Osteocyte (in vitro differentiated cells): ENCODE results near the gene FGFR1OP2. TPM values are rescaled to one million over a fixed set of nuclear protein-coding genes. Genes with fewer than 3 reads are reported as not detected.

Experiments
- DNase-seq: peaks from one replicate; pipeline ENCODE4 v3.0.0; 2021; ENCODE audit warnings: mixed read lengths; ENCODE audit not compliant: unreplicated experiment; ENCODE audit errors: extremely low spot score
- H3K27ac Mint-ChIP-seq: one replicate; pipeline ENCODE4 v1.8.0; 2021; ENCODE audit warnings: mild to moderate bottlenecking, mixed read lengths; ENCODE audit not compliant: unreplicated experiment
- H3K27me3 Mint-ChIP-seq: one replicate; pipeline ENCODE4 v1.8.0; 2021; ENCODE audit warnings: mixed read lengths; ENCODE audit not compliant: unreplicated experiment
- H3K36me3 Mint-ChIP-seq: one replicate; pipeline ENCODE4 v1.8.0; 2021; ENCODE audit warnings: mixed read lengths; ENCODE audit not compliant: unreplicated experiment
- H3K4me1 Mint-ChIP-seq: one replicate; pipeline ENCODE4 v1.8.0; 2021; ENCODE audit warnings: mixed read lengths; ENCODE audit not compliant: unreplicated experiment
- H3K4me3 Mint-ChIP-seq: one replicate; pipeline ENCODE4 v1.8.0; 2021; ENCODE audit warnings: mild to moderate bottlenecking, moderate library complexity, mixed read lengths; ENCODE audit not compliant: unreplicated experiment
- H3K9me3 Mint-ChIP-seq: one replicate; pipeline ENCODE4 v1.8.0; 2021; ENCODE audit warnings: mixed read lengths; ENCODE audit not compliant: unreplicated experiment
- CTCF ChIP-seq: fragments of 200-600 bp; sonication (generic); IDR thresholded peaks from 2 replicates; pipeline ENCODE4 v1.5.0; 2021; ENCODE audit warnings: antibody characterized with exemption, mild to moderate bottlenecking, moderate library complexity
- total RNA-seq: library from RNA; stranded (reverse); gene quantifications from 2 replicates; pipeline ENCODE4 v1.2.1, GENCODE V29; 2021

Gene FGFR1OP2
- total RNA-seq, 1 donor from 2014 or later: 44.4 TPM

- Mint-ChIP-seq H3K4me3 (no peak overlapping the region), H3K4me1 (peaks cover 1% of the 10 kb centered on the region), H3K27ac (no peak overlapping the region), H3K9me3 (no peaks in the 10 kb centered on the region), H3K27me3 (no peaks in the 10 kb centered on the region), H3K36me3 (peaks cover 47% of the 10 kb centered on the region)
- DNase-seq: no peak
- no peak for TF ChIP-seq CTCF
Measured at GRCh38 chr12:26928661-26929060, 9.6 kb upstream of the FGFR1OP2 start.

GRCh38 chr12:26929590-26929989 is 8.7 kb upstream of the FGFR1OP2 start:
- Mint-ChIP-seq H3K36me3 (peaks cover 47% of the 10 kb centered on the region), H3K27me3 (no peaks in the 10 kb centered on the region), H3K27ac (peak overlapping the region; percentile 62), H3K4me3 (no peak overlapping the region), H3K4me1 (peaks cover 1% of the 10 kb centered on the region), H3K9me3 (no peaks in the 10 kb centered on the region)
- TF ChIP-seq CTCF: no peak
- DNase-seq: no peak

GRCh38 chr12:26935636-26936378 is 2.5 kb upstream of the FGFR1OP2 start:
- Mint-ChIP-seq H3K27me3 (no peaks in the 10 kb centered on the region), H3K36me3 (peaks cover 15% of the 10 kb centered on the region), H3K4me1 (peaks cover 37% of the 10 kb centered on the region), H3K4me3 (no peak overlapping the region), H3K9me3 (no peaks in the 10 kb centered on the region), H3K27ac (no peak overlapping the region)
- TF ChIP-seq CTCF: no peak
- DNase-seq: no peak

GRCh38 chr12:26936559-26937442 is 1.5 kb upstream of the FGFR1OP2 start:
- H3K36me3 Mint-ChIP-seq: peaks cover 11% of the 10 kb centered on the region
- peak overlapping the region; percentile 100 for H3K27ac Mint-ChIP-seq
- no peak for DNase-seq
- H3K27me3 Mint-ChIP-seq: no peaks in the 10 kb centered on the region
- peaks cover 47% of the 10 kb centered on the region for H3K4me1 Mint-ChIP-seq
- H3K4me3 Mint-ChIP-seq: peak overlapping the region; percentile 98
- TF ChIP-seq CTCF: no peak
- no peaks in the 10 kb centered on the region for H3K9me3 Mint-ChIP-seq

- no peak for TF ChIP-seq CTCF
- H3K4me1 Mint-ChIP-seq: peaks cover 52% of the 10 kb centered on the region
- H3K9me3 Mint-ChIP-seq: no peaks in the 10 kb centered on the region
- H3K4me3 Mint-ChIP-seq: peak overlapping the region; percentile 98
- H3K27ac Mint-ChIP-seq: peak overlapping the region; percentile 100
- peaks cover 7% of the 10 kb centered on the region for H3K36me3 Mint-ChIP-seq
- H3K27me3 Mint-ChIP-seq: no peaks in the 10 kb centered on the region
- no peak for DNase-seq
Measured at GRCh38 chr12:26937443-26937862, 817 bp upstream of the FGFR1OP2 start.
